Osteocyte (in vitro differentiated cells): Measurements from ENCODE around the gene PILRB. TPM values are rescaled to one million over a fixed set of nuclear protein-coding genes. Genes with fewer than 3 reads are reported as not detected.
"Not testable (repeated sequence)": the region's sequence is repeated elsewhere in the genome, so short reads cannot be mapped to it uniquely, and the experiment has no call there.

Experiments
- DNase-seq: peaks from one replicate; pipeline ENCODE4 v3.0.0; 2021; ENCODE audit warnings: mixed read lengths; ENCODE audit not compliant: unreplicated experiment; ENCODE audit errors: extremely low spot score
- H3K27ac Mint-ChIP-seq: one replicate; pipeline ENCODE4 v1.8.0; 2021; ENCODE audit warnings: mild to moderate bottlenecking, mixed read lengths; ENCODE audit not compliant: unreplicated experiment
- H3K27me3 Mint-ChIP-seq: one replicate; pipeline ENCODE4 v1.8.0; 2021; ENCODE audit warnings: mixed read lengths; ENCODE audit not compliant: unreplicated experiment
- H3K36me3 Mint-ChIP-seq: one replicate; pipeline ENCODE4 v1.8.0; 2021; ENCODE audit warnings: mixed read lengths; ENCODE audit not compliant: unreplicated experiment
- H3K4me1 Mint-ChIP-seq: one replicate; pipeline ENCODE4 v1.8.0; 2021; ENCODE audit warnings: mixed read lengths; ENCODE audit not compliant: unreplicated experiment
- H3K4me3 Mint-ChIP-seq: one replicate; pipeline ENCODE4 v1.8.0; 2021; ENCODE audit warnings: mild to moderate bottlenecking, moderate library complexity, mixed read lengths; ENCODE audit not compliant: unreplicated experiment
- H3K9me3 Mint-ChIP-seq: one replicate; pipeline ENCODE4 v1.8.0; 2021; ENCODE audit warnings: mixed read lengths; ENCODE audit not compliant: unreplicated experiment
- total RNA-seq: library from RNA; stranded (reverse); gene quantifications from 2 replicates; pipeline ENCODE4 v1.2.1, GENCODE V29; 2021
- TF ChIP-seq, protein P1 (sequence below): fragments of 200-600 bp; sonication (generic); IDR thresholded peaks from 2 replicates; pipeline ENCODE4 v1.5.0; 2021; ENCODE audit warnings: antibody characterized with exemption, mild to moderate bottlenecking, moderate library complexity

PILRB gene
- total RNA-seq, 1 donor from 2014 or later = 38.7 TPM

- DNase-seq = no peak
- no peaks in the 10 kb centered on the region for H3K9me3 Mint-ChIP-seq
- H3K27me3 Mint-ChIP-seq = no peaks in the 10 kb centered on the region
- H3K36me3 Mint-ChIP-seq = peaks cover 39% of the 10 kb centered on the region
- no peak overlapping the region for H3K4me3 Mint-ChIP-seq
- peaks cover 7% of the 10 kb centered on the region for H3K4me1 Mint-ChIP-seq
- TF ChIP-seq, protein P1, sequence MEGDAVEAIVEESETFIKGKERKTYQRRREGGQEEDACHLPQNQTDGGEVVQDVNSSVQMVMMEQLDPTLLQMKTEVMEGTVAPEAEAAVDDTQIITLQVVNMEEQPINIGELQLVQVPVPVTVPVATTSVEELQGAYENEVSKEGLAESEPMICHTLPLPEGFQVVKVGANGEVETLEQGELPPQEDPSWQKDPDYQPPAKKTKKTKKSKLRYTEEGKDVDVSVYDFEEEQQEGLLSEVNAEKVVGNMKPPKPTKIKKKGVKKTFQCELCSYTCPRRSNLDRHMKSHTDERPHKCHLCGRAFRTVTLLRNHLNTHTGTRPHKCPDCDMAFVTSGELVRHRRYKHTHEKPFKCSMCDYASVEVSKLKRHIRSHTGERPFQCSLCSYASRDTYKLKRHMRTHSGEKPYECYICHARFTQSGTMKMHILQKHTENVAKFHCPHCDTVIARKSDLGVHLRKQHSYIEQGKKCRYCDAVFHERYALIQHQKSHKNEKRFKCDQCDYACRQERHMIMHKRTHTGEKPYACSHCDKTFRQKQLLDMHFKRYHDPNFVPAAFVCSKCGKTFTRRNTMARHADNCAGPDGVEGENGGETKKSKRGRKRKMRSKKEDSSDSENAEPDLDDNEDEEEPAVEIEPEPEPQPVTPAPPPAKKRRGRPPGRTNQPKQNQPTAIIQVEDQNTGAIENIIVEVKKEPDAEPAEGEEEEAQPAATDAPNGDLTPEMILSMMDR = no peak
- peak overlapping the region; percentile 50 for H3K27ac Mint-ChIP-seq
Measured at GRCh38 chr7:100348805-100349204, 9.1 kb upstream of the PILRB start.

- peaks cover 36% of the 10 kb centered on the region for H3K36me3 Mint-ChIP-seq
- H3K9me3 Mint-ChIP-seq = no peaks in the 10 kb centered on the region
- DNase-seq = no peak
- no peak overlapping the region for H3K4me3 Mint-ChIP-seq
- no peak overlapping the region for H3K27ac Mint-ChIP-seq
- peaks cover 3% of the 10 kb centered on the region for H3K4me1 Mint-ChIP-seq
- no peaks in the 10 kb centered on the region for H3K27me3 Mint-ChIP-seq
- TF ChIP-seq, protein P1 = no peak
Measured at GRCh38 chr7:100349757-100350156, 8.2 kb upstream of the PILRB start.

DNA sequence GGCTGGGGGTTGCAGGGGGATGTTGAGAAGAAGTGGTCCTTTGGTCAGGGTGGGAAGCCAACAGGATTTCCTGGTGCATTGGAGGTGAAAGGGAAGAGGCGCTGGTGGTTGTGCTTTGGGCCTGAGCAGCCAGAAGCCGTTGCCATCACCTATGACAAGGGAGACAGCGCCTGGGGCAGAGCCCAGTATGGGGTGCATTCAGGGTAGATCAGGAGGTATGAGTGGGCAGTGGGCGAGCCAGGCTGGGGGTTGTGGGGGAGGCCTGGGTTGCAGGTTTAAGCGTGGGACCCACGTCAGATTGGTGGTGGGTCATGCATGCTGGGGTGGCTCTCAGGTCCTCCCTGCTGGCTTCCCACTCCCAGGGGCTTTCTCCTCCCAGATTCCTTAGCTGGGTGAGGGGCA lies 6.3 kb upstream of the PILRB start:
- H3K9me3 Mint-ChIP-seq = no peaks in the 10 kb centered on the region
- DNase-seq = no peak
- no peak overlapping the region for H3K4me3 Mint-ChIP-seq
- no peaks in the 10 kb centered on the region for H3K4me1 Mint-ChIP-seq
- TF ChIP-seq, protein P1 = no peak
- H3K36me3 Mint-ChIP-seq = peaks cover 29% of the 10 kb centered on the region
- no peaks in the 10 kb centered on the region for H3K27me3 Mint-ChIP-seq
- H3K27ac Mint-ChIP-seq = no peak overlapping the region

- not testable (repeated sequence) for H3K4me3 Mint-ChIP-seq, DNase-seq, H3K27me3 Mint-ChIP-seq, H3K4me1 Mint-ChIP-seq, H3K9me3 Mint-ChIP-seq, H3K27ac Mint-ChIP-seq
- H3K36me3 Mint-ChIP-seq = peaks cover 24% of the 10 kb centered on the region
Measured at GRCh38 chr7:100352230-100352781, 5.6 kb upstream of the PILRB start.

GRCh38 chr7:100352984-100353684 lies 4.8 kb upstream of the PILRB start:
- H3K36me3 Mint-ChIP-seq = peaks cover 18% of the 10 kb centered on the region
- TF ChIP-seq, protein P1 = no peak
- DNase-seq = no peak
- H3K27ac Mint-ChIP-seq = no peak overlapping the region
- no peaks in the 10 kb centered on the region for H3K27me3 Mint-ChIP-seq
- no peak overlapping the region for H3K4me3 Mint-ChIP-seq
- no peaks in the 10 kb centered on the region for H3K9me3 Mint-ChIP-seq
- no peaks in the 10 kb centered on the region for H3K4me1 Mint-ChIP-seq
